H1 (cell line): Measurements from ENCODE around the gene CGAS. TPM values are rescaled to one million over a fixed set of nuclear protein-coding genes. Genes with fewer than 3 reads are reported as not detected.
A peak's percentile ranks its signal among the peaks of the same experiment; 100 is the strongest.

Experiments
- GABPA ChIP-seq: IDR thresholded peaks from 2 replicates; pipeline ENCODE4 v1.6.1; 2011; ENCODE audit warnings: mild to moderate bottlenecking, low read length, moderate library complexity, borderline replicate concordance; ENCODE audit not compliant: insufficient read depth
- HDAC2 ChIP-seq, 2 experiments: fragments of 300-600 bp in 1 of 2; sonication (generic) in 1 of 2; IDR thresholded peaks; 2 replicates each; pipeline ENCODE4 v1.6.1; 2011 to 2012; ENCODE audit warnings: low read depth in 2 of 2, low read length in 2 of 2, mild to moderate bottlenecking in 2 of 2, moderate library complexity in 2 of 2, borderline replicate concordance in 1 of 2, inconsistent platforms in 1 of 2
- JUND ChIP-seq: IDR thresholded peaks from 2 replicates; pipeline ENCODE4 v1.6.1; 2011; ENCODE audit warnings: mild to moderate bottlenecking, improper control_type of control experiment, low read length
- POLR2A ChIP-seq, 2 experiments: IDR thresholded peaks; 1 replicate in 1 of 2; 2 replicates in 1 of 2; pipeline ENCODE4 v1.6.1; 2011; ENCODE audit warnings: low read depth in 2 of 2, low read length in 2 of 2, mild to moderate bottlenecking in 2 of 2; ENCODE audit errors: control extremely low read depth in 1 of 2
- SP4 ChIP-seq: IDR thresholded peaks from 2 replicates; pipeline ENCODE4 v1.6.1; 2012; ENCODE audit warnings: low read length, inconsistent platforms
- SUZ12 ChIP-seq: fragments of 200-600 bp; sonication (generic); IDR thresholded peaks from 2 replicates; pipeline ENCODE4 v1.6.1; 2012; ENCODE audit warnings: mild to moderate bottlenecking, inconsistent platforms, low read length, moderate library complexity, mixed read lengths
- polyA plus RNA-seq, 7 experiments: library from polyadenylated mRNA; depleted of rRNA in 3 of 7; stranded (reverse) in 5 of 7; unstranded in 2 of 7; fragments of >200 nt in 5 of 7; fragments of 200-250 nt in 2 of 7; gene quantifications; 1 replicate in 5 of 7; 2 replicates in 1 of 7; 4 replicates in 1 of 7; pipeline versions ENCODE4 v1.2.1 to v1.2.3, GENCODE V29; 2011 to 2013; ENCODE audit warnings: missing spikeins in 2 of 7, mixed read lengths in 2 of 7
- total RNA-seq: library from RNA; stranded (reverse); fragmentation: NEBNext Ultra II Directional; extraction: Animal tissue kit (Norgen Biotek cat#: 25700); gene quantifications from 2 replicates; pipeline ENCODE4 v1.2.1, GENCODE V29; 2021

The CGAS gene
- total and polyA plus RNA-seq, 2 of the 8 experiments (the other 6 are each of a cell fraction or from before 2014, with no cell fraction given), result 2.1 to 6.3 TPM

- no peak for TF ChIP-seq JUND
- peak; percentile 41 for TF ChIP-seq SUZ12
- TF ChIP-seq SP4, result 0 out of 2 replicates have a peak, but pooled peaks have one; percentile 52
- TF ChIP-seq GABPA, result 0 out of 2 replicates have a peak, but pooled peaks have one; percentile 7
- TF ChIP-seq HDAC2 (IDR thresholded peaks at IDR 0.05; ENCODE audit: borderline replicate concordance in 1 of 2, low read depth in 2 of 2, low read length in 2 of 2), result peak in 1 of 2 experiments; percentile 75; a peak in 1 of 4 replicates
- peak in 1 of 2 experiments; percentile 35; a peak in 1 of 3 replicates for TF ChIP-seq POLR2A (IDR thresholded peaks at IDR 0.05; ENCODE audit: control extremely low read depth in 1 of 2, low read depth in 2 of 2, low read length in 2 of 2)
These were observed 632 bp downstream of the CGAS start (continued) for GRCh38 chr6:73451223-73452106.
